HG03039 (cell line): ENCODE measurements around the gene PGM2L1.
"Not testable (repeated sequence)": the region's sequence is repeated elsewhere in the genome, so short reads cannot be mapped to it uniquely, and the experiment has no call there.

Experiments
- ATAC-seq: cut with Tn5 transposase; IDR thresholded peaks from one replicate; pipeline ENCODE4 v1.9.1; 2021; ENCODE audit warnings: mild to moderate bottlenecking, moderate library complexity; ENCODE audit not compliant: unreplicated experiment

Gene PGM2L1

DNA sequence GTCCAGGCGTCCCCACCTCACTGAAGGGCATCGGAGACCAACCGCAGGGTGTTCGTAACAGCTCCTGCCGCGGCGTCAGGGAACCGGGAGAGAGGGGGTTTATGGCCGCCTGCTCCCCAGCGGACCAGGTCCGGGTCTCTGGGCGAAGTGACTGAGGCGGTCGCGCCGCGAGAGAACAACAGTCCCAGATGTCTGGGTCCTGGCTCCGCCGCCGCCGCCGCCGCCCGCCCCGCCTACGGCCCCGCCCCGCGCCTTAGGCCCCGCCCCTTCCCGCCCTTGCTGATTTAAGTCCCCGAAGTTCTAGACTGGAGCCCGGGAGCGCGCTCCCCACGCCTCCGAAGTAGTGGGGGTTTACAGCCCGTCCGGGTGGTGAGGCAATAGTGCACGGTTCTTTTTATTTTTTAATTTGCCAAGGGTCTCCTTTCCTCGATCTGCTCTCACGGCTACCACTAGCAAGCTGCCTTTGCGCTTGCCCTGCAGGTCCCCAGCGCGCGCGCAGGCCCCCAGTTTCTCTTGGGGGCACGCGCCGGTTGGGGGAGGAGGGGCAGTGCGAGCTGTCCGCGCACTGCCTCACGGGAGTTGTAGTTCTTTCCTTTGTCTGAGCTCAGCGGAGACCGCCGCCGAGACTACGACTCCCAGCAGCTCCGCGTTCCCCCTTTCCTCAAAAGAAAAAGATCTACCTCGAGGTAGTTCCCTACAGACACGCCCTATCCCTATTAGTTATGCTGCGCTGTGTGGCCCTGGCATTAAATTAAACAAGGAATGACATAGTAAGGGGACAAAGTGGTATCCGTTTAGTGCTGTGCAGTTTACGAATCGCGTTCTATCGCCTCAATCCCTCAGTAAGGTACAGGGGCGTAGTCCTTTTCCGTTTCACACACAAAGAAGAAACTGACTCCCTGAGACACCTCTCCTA is at the start of gene PGM2L1:
Gene PGM2L1 (minus strand): TSS at position 190 of the 916 bp plus-strand sequence. CDS start 272 bp downstream, outside the sequence.
- ATAC-seq, result peak; percentile 95

DNA sequence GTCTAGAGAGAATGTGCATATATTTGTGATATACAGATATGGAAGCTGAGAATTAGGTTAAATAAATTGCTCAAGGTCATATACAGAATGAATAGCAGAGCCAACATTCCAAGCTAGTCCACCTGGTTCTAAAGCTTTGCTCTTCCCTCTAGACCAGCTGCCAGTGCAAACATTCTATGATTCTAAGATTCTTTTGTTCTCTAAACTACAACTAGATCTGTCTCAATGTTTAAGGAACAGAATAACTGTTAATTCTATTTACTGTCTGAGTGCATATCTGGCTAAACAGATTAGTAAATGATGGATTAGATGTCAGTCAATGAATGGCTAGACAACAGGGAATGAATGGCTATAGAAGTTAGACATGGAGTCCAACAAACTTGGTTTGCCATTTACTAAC is 49.5 kb upstream of the PGM2L1 start:
- no peak for ATAC-seq

DNA sequence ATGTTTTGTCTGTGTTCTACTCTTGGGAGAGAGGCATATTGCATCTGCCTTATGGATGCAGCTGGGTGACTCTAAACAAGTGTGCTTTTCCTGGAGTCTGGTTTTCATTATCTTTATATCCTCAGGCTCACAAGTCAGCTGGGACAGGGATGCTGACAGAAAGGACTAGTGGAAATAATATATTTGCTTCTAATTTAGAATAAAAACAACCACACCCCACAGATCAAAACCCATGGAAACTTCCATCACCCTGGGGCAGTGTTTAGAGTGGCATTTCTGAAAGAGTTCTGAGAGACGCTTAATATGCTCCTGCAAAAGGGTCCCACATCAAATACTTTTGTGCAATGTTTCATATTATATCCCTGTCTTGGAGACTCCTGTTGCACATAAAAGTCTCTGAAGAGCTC is 48.3 kb upstream of the PGM2L1 start:
- no peak for ATAC-seq

DNA sequence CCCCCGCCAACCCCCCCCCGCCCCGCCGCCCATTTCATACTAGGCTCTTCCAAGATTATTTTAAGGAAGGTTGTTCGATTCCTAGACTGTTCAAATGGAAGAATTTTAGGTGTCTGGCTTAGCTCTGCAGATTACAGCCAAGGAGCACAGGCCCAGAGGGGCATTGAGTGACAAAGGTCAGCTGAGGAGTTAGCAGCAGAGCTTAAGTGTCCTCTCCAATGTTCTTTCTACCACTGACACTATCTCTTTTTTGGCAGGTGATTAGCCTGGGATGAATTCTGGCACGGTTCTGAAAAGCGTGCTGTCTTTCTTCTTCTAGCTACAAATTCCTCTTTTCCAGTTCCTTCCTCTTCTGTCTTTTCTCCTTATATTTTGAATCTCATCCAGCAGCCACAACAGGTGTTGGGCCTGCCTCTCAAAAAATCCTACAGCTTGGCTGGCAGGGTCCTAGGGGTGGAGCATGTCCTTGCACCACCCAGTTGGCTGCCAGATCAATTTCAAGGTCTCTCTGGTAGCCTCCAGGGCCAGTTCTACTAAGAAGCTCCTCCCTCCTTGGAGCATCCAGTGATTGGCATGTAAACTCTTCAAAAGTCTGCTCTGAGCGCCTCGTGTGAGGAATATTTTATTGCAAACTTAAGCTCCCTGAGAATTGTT is 46.1 kb upstream of the PGM2L1 start:
- ATAC-seq, result no peak

DNA sequence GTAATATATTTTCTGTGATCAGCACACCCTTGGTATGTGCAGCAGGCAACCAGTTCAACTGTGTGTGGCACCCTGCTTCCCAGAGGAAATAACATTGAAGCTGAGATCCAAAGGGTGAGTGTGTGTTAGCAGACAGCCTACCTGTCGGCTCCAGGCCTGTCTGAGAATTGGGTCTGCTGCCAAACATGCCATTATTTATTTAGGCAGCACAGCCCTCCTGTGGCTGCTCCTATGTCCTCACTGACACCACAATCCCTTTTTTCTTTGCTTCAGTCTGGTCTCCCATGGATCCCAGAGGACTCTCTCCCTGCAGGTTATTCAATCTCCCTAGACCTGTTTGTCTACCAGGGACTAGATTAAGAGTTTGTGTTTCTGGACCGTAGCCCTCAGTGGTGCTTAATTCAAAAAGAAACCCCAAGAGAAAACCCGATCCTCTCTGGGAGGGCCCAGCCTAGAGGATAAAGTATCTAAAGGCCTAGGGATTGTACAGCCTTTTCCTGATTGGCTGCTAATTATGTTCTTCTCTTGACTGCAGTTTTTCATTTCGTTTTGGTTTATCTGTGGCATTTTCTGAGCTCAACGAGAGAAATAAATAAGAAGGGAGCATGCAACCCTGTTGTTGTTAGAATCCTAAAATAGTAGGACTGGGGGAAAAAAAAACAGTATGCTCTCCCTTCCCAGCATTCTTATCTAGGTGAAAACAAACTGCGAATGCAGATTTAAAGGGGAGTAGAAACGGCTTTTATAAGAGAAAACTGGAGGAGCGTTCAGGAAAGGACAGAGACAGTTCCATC is 45.0 kb upstream of the PGM2L1 start:
- ATAC-seq, result no peak

DNA sequence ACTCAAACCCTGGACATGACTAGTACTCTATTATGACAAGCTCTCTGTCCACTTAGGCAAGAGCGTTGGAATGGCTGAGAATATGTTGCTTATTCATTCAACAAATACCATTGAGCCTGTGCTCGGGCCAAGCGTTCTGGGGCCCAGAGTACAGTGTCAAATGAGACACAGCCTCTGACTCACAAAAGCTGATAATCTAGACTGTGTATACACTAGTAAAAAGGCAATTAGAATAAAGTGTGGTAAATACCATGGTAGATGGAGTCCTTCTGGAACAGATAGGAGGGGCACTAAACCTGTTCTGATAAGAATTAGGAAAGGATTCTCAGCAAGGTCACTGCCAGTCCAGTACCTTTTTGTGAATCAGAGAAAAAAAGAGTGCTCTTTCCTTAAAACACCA is 44.4 kb upstream of the PGM2L1 start:
- no peak for ATAC-seq

DNA sequence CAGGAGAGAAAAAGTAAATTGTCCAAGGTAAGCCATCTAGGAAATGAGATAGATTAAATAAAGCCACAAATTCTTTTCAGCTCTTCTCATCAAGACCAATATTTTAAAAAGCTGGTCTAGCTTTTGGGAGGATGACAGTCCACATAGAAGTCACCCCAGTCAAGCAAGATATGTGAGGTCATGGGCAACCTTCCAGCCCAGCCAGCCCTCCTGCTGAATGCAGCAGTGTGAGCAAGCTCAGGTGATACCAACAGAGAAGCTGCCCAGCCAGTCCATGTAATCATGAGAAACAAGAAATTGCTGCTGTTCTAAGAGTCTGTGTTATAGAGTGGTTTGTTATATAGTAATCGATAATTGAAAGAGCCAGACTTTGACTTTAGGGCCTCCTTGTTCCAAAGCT is 40.4 kb upstream of the PGM2L1 start:
- no peak for ATAC-seq

DNA sequence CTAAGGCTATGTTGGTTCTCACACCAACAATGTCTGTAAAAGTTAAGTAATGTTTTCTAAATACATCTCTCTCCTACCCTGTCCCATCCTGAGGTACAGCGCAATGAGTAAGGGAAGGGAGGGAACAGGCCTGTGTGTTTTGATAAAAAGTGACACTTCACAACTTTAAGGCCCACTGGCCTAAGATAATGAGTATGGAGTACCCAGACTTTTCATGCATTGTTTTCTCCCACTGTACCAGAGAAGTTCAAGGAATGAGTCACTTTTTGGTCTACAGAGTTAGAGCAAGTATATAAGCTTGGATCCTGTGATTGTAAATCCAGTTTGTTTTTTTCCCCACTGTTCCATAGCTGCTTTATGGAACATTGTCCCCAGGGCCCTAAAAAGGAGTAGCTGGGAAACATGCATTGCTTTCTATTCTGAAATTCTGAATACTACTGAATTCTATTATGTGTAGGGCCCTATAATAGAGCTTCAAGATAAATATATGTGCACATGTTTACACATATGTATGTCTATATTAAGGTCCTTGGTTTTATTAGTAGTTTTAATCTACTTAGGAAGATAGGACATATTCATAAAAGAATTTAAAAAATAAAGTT is 39.3 kb upstream of the PGM2L1 start:
- no peak for ATAC-seq

DNA sequence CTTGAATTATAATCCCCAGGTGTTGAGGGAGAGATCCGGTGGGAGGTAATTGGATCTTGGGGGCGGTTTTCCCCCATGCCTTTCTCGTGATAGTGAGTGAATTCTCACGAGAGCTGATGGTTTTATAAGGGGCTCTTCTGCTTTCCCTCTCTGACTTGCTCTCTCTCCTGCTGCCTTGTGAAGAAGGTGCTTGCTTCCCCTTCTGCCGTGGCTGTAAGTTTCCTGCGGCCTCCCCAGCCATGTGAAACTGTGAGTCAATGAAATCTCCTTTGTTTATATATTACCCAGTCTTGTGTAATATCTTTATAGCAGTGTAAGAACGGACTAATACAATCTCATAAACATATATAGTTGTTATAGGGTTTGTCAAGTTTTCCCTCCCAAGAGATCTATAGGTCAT is 36.3 kb upstream of the PGM2L1 start:
- no peak for ATAC-seq

DNA sequence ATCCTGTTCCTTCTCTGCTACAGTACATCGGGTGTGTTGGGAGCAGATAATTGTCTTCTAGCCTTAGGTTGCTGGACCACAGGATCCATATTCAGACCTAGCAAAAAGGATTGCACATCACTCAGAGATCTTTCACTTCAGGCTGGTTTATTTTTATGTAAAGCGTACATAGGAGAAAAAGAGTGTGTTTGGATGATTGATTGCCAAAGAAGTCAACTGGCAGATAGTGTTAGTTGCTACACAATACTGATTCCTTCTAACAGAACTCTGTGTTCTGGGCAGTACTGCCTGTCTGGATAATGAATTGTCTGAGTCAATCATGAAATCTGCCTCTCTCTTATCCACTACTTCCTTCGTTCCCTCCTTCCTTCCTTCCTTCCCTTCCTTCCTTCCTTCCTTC is 31.0 kb upstream of the PGM2L1 start:
- ATAC-seq, result no peak

DNA sequence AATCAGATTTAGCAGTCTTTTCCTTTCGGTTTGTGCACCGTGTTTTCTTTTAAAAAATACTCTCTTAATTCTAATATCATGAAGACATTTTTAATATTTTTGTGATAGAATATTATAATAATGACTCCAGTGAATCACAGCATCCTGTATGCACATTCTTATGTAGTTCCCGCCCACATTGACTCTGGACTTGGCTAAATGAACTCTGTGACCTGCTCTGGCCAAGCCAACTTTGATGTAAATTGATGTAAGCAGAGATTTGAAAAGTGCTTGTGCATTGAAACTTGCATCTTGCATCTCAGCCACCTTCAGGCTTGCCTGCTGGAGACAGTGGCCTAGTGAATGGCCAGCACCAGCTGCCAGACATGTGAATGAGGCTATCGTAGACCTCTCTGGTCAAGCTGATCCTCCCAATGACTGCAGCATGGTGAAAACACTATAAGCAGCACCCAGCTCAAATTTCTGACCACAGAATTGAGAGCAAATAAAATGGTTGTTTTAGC is 29.2 kb upstream of the PGM2L1 start:
- no peak for ATAC-seq

DNA sequence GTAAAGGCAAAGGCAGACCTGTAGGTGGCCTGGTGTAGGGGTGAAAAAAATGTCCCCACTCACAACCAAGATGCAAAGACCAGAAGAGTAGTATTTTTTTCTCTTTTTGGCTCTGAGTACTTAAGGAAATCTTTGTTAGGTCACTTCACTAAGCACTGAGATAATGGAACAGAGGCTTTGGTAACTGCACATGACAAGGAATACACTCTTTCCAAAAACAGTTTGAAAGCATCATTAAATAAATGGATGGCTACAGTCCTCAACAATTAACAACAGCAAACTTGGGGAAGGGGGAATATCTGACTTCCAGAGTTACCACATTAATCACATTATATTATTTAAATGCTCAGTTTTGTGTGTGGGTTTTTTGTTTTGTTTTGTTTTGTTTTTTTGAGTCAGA is 26.9 kb upstream of the PGM2L1 start:
- no peak for ATAC-seq

DNA sequence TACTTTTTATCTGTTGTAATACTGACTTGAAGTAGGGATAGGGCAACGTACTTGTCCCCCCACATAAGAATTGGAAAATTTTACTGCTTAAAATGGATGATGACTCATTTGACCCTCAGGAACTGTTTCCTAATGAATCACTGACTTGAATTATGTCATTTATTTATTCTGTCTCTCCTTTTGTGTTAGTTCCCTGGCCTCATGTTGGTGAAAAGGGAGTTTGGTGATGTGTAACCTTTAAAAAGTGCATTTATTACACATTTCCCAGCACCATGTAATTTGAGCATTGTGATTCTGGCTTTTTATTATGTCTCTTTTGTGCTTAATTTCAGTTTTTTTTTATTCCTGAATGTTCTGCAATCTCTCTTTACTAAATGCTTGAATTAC is 20.3 kb upstream of the PGM2L1 start:
- no peak for ATAC-seq

DNA sequence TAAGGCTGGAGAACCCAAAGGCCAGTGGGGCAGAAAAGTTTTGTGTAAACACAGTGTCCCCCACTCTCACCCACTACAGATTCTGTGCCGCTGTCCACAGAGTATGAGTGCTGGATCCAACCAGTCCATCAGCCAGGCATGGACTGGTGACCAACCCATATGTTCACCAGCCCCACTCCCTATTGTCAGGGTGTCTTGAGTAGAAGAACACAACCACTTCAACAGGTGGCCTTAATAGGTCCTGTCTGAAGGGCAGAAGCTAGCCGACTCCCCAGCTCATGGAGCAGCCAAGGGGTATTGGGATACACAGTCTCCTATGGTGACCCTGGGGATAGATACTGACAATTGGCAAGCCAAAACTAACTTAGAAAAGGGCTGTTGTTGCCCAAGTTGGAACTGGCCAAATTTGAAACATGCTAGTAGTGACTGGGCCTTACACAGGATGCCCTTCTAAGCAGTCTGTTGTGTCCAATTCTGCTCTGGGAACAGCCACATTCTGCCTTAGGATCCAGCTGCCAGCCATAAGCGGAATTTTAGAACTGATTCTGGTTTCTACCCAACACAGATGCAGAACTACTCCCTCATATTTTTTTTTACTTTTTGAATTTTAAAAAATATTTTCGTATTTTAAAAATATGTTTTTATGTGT is 19.8 kb upstream of the PGM2L1 start:
- no peak for ATAC-seq

DNA sequence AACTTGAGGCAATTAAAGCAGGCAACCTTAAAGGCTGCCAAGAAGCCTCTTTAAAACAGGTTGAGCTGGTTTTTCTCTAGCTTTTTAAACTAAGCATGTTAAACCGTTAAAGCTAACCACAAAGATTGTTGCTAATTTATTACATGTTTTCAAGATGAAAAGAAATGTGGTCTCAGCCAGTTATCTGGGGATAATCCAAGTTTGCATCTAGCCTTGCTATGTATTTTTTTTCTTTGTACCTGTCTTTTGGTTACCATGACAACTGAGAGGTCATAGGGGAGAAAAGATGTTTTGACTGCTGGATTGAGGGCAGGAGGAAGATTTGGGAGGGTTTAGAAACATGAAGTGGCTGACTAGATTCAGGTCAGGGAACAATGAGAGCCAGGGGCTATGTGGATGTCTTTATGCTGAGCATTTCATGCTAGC is 19.2 kb upstream of the PGM2L1 start:
- ATAC-seq, result no peak

DNA sequence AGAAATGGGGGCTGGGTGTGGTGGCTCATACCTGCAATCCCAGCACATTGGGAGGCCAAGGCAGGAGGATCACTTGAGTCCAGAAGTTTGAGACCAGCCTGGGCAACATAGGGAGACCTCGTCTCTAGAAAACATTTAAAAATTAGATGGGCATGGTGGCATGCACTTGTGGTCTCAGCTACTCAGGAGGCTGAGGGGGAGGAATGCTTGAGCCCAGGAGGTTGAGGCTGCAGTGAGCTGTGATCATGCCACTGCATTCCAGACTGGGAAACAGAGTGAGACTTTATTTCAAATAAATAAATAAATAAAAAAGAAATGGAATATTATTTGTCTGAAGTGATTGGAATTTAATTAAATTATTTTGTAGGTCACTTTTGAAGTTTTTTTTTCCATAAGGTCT is 18.7 kb upstream of the PGM2L1 start:
- not testable (repeated sequence) for ATAC-seq

DNA sequence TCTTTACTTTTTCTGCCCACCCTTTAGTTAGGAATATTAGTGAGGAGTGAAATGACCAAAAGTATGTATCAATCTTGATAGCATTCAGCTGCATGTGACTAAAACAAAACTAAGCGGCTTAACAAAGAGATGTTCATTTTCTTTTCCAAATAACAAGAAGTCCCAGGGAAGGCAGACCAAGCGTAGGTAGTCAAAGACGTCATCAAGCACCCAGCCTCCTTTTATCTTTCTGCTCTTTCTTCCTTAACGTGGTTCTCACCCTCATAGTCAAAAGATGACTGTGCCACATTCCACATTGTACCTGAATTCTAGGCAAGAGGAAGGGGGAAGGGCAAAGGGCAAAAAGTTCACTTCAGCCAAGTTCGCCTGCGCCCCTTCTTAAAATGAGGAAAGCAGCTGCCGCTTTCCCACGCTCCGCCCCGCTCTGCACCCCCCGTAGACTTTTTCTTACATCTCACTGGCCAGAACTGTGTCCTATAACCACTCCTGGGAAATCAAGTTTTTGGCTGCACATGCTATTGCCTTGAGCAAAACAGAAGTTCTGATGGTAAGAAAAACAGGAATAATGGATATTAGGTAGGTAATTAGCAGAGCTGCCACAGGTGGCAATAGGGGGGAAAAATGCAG is 14.6 kb upstream of the PGM2L1 start:
- ATAC-seq, result no peak

DNA sequence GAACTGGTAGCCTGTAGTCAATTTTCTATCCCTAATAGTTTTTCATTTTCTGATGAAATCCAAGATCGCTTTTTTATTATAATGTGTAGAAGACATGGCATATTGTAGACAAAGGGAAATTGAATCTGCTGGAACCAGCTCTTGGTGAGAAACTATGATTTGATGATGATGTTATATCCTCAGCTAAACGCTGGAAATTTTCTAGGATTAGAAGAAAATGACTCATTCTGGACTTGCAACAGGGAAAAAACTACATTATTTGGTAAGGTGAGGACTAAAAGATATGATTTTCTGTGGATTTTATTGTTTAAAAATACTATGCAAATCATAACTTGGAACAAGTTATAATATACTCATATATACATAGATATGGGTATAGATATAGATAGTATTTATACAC is 14.1 kb upstream of the PGM2L1 start:
- no peak for ATAC-seq

DNA sequence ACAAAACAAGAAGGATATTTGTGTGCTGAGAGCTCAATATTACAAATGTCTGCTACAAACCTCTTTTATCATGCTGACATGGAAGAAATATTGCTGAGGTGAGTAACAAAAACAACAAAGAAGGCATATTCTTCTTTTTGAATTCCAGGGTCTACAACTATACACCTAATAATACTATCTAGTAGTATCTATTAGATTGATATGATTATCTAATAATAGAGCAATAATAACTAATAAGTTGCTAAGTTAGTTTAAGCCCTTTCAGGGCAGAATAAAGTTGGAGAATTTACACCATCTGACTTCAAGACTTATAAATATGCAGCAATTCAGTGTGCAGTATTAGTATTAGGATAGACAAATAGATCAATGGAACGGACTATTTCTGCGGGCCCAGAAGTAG is 11.4 kb upstream of the PGM2L1 start:
- ATAC-seq, result no peak
